Endothelial cell of umbilical vein (primary cell): ENCODE data around the gene AK9. TPM values are rescaled to one million over a fixed set of nuclear protein-coding genes. Genes with fewer than 3 reads are reported as not detected.

Experiments used
- BruUV-seq: library from RNA; stranded (reverse); fragments of 400-500 nt; replicated peaks from 2 replicates; lab custom pipeline; 2021; lab: Mats Ljungman, UMichigan
- CTCF ChIA-PET: fragments of 300-600, 350-600 bp; sonication (Branson Sonifier 250); formaldehyde crosslinking; loops from one replicate; lab custom pipeline; 2021; ENCODE audit warnings: antibody characterized with exemption, inconsistent platforms; lab: Charles Lee
- POLR2A ChIA-PET: fragments of 300-600, 350-600 bp; sonication (Branson Sonifier 250); formaldehyde crosslinking; loops from one replicate; lab custom pipeline; 2021; ENCODE audit warnings: antibody characterized with exemption, inconsistent platforms; lab: Charles Lee
- DNase-seq: peaks from one replicate; pipeline ENCODE4 v3.0.0-alpha.2; 2011; ENCODE audit warnings: low read depth, low spot score
- FAIRE-seq: peaks from 2 replicates; lab custom pipeline; 2011; peaks lifted over from hg19 to GRCh38; lab: Jason Lieb, UNC
- H2AFZ ChIP-seq: 2 replicates; pipeline ENCODE4 v1.6.0; 2012; ENCODE audit warnings: low read depth, low read length, control low read depth, inconsistent platforms
- H3K27ac ChIP-seq: 2 replicates; pipeline ENCODE4 v1.5.1; 2011; ENCODE audit warnings: low read depth, mild to moderate bottlenecking, control low read depth, low read length, moderate library complexity; ENCODE audit not compliant: insufficient read depth
- H3K27me3 ChIP-seq, 2 experiments: 2 replicates each; pipeline versions ENCODE4 v1.6.0 to v1.6.1; 2011; ENCODE audit warnings: low read length in 2 of 2, mixed read lengths in 1 of 2; ENCODE audit not compliant: control insufficient read depth in 2 of 2, insufficient read depth in 2 of 2
- H3K36me3 ChIP-seq, 2 experiments: 2 replicates in 1 of 2; 3 replicates in 1 of 2; pipeline ENCODE4 v1.5.1; 2011; ENCODE audit warnings: low read length in 2 of 2, mild to moderate bottlenecking in 1 of 2, moderate library complexity in 1 of 2; ENCODE audit not compliant: control insufficient read depth in 2 of 2, insufficient read depth in 2 of 2; ENCODE audit errors: extremely low read depth in 1 of 2
- H3K4me1 ChIP-seq: 3 replicates; pipeline ENCODE4 v1.5.1; 2011; ENCODE audit warnings: mild to moderate bottlenecking, low read length; ENCODE audit not compliant: control insufficient read depth, insufficient read depth; ENCODE audit errors: extremely low read depth
- H3K4me2 ChIP-seq: 2 replicates; pipeline ENCODE4 v1.6.1; 2011; ENCODE audit warnings: low read length, control low read depth, mixed read lengths; ENCODE audit not compliant: insufficient read depth
- H3K4me3 ChIP-seq, 3 experiments: fragments of 200-600 bp in 1 of 3; sonication (generic), shearing (Covaris generic) in 1 of 3; replicated peaks in 1 of 3; 2 replicates each; pipeline ENCODE4 v1.5.1; 2011 to 2016; ENCODE audit warnings: control low read depth in 3 of 3, low read length in 3 of 3, mild to moderate bottlenecking in 2 of 3, inconsistent platforms in 1 of 3, low read depth in 1 of 3, moderate library complexity in 1 of 3; ENCODE audit not compliant: insufficient read depth in 1 of 3
- H3K79me2 ChIP-seq: 2 replicates; pipeline ENCODE4 v1.6.0; 2012; ENCODE audit warnings: low read length, inconsistent platforms; ENCODE audit not compliant: control insufficient read depth, insufficient read depth
- H3K9ac ChIP-seq: replicated peaks from 2 replicates; pipeline ENCODE3; 2011; ENCODE audit warnings: low read length, control low read depth; ENCODE audit not compliant: insufficient read depth; ENCODE audit errors: extremely low read depth
- H3K9me1 ChIP-seq: replicated peaks from 3 replicates; pipeline ENCODE4 v1.6.0; 2011; ENCODE audit warnings: mild to moderate bottlenecking, low read length; ENCODE audit not compliant: control insufficient read depth, insufficient read depth; ENCODE audit errors: extremely low read depth
- H3K9me3 ChIP-seq: replicated peaks from 2 replicates; pipeline ENCODE4 v1.5.1; 2012; ENCODE audit warnings: low read length, inconsistent platforms; ENCODE audit not compliant: control insufficient read depth, insufficient read depth
- H4K20me1 ChIP-seq: replicated peaks from 2 replicates; pipeline ENCODE3; 2011; ENCODE audit warnings: mild to moderate bottlenecking, low read length; ENCODE audit not compliant: control insufficient read depth, insufficient read depth; ENCODE audit errors: extremely low read depth
- EZH2 ChIP-seq: IDR thresholded peaks from 2 replicates; pipeline ENCODE4 v1.6.1; 2012; ENCODE audit warnings: borderline replicate concordance, low read depth, mild to moderate bottlenecking, moderate library complexity, low read length, inconsistent platforms; ENCODE audit not compliant: severe bottlenecking
- FOS ChIP-seq: IDR thresholded peaks from 2 replicates; pipeline ENCODE4 v1.6.1; 2011; ENCODE audit warnings: mild to moderate bottlenecking, low read length, moderate library complexity, borderline replicate concordance; ENCODE audit not compliant: insufficient read depth
- GATA2 ChIP-seq: IDR thresholded peaks from 2 replicates; pipeline ENCODE4 v1.7.0; 2011; ENCODE audit warnings: low read depth, mild to moderate bottlenecking, moderate library complexity, mixed read lengths, low read length; ENCODE audit not compliant: insufficient read length, insufficient read depth
- MYC ChIP-seq: IDR thresholded peaks from one replicate; pipeline ENCODE4 v1.6.1; 2011; ENCODE audit warnings: mild to moderate bottlenecking, low read depth, low read length
- POLR2AphosphoS5 ChIP-seq: IDR thresholded peaks from 2 replicates; pipeline ENCODE4 v1.6.1; 2012; ENCODE audit warnings: low read depth, mild to moderate bottlenecking, control low read depth, low read length, moderate library complexity; ENCODE audit not compliant: insufficient read depth
- dilution Hi-C: fragments of 300-500 bp; cut with MboI; formaldehyde crosslinking; loops from one replicate; pipeline ENCODE4 v1.15.0; 2019; ENCODE audit warnings: low sequenced_read_pairs; ENCODE audit not compliant: extremely low pct_ligation_motif_present
- intact Hi-C: fragments of 100-400 bp; cut with micrococcal nuclease; formaldehyde crosslinking; loops from one replicate; pipeline ENCODE4 v1.10.0; 2022
- polyA plus RNA-seq, 4 experiments: library from polyadenylated mRNA; depleted of rRNA in 3 of 4; stranded (reverse) in 3 of 4; unstranded in 1 of 4; fragments of >200 nt; gene quantifications; 2 replicates each; pipeline versions ENCODE4 v1.2.1 to v1.2.3, GENCODE V29; 2011 to 2012; ENCODE audit warnings: missing spikeins in 1 of 4
- total RNA-seq: library from RNA; stranded (reverse); gene quantifications from 2 replicates; pipeline ENCODE4 v1.2.3, GENCODE V29; 2021
- TF ChIP-seq, protein P1 (sequence below): IDR thresholded peaks from 2 replicates; pipeline ENCODE4 v1.6.1; 2011; ENCODE audit not compliant: insufficient read depth, insufficient read length
- TF ChIP-seq, protein P2 (sequence below), 2 donors: IDR thresholded peaks; 1 replicate in 1 of 2; 2 replicates in 1 of 2; pipeline ENCODE4 v1.5.1; 2011; ENCODE audit warnings: low read length in 2 of 2, mild to moderate bottlenecking in 2 of 2, moderate library complexity in 2 of 2, control low read depth in 1 of 2, inconsistent platforms in 1 of 2, low read depth in 1 of 2; ENCODE audit not compliant: insufficient read depth in 1 of 2; ENCODE audit errors: extremely low read depth in 1 of 2

Gene AK9
- total and polyA plus RNA-seq, 2 donors (not counting 3 experiments of a cell fraction or from before 2014, with no cell fraction given) = 1.4 to 3.2 TPM

DNA sequence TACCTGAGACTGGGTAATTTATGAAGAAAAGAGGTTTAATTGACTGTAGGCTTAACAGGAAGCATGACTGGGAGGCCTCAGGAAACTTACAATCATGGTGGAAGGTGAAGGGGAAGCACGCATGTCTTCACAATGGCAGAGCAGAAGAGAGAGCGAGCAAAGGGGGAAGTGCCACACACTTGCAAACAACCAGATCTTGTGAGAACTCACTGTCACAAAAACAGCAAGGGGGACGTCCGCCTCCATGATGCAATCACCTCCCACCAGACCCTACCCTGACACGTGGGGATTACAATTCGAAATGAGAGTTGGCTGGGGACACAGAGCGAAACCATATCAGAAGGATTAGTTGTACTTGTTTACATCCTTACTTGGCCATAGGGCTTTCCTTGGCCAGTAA lies 49.8 kb upstream of the AK9 start:
- Histone ChIP-seq H3K27me3 (no peaks in the 10 kb centered on the region), H3K9me3 (no peaks in the 10 kb centered on the region), H3K4me1 (peaks cover 11% of the 10 kb centered on the region), H2AFZ (no peak overlapping the region), H3K4me3 (no peak overlapping the region), H3K79me2 (no peaks in the 10 kb centered on the region), H3K9ac (no peak overlapping the region), H4K20me1 (no peaks in the 10 kb centered on the region), H3K4me2 (no peak overlapping the region), H3K36me3 (peaks cover 0 to 2% of the 10 kb centered on the region in 2 experiments), H3K9me1 (no peaks in the 10 kb centered on the region), H3K27ac (no peak overlapping the region)
- FAIRE-seq (no peak), DNase-seq (no peak)
- no peak for TF ChIP-seq EZH2
- TF ChIP-seq POLR2AphosphoS5 = no peak
- TF ChIP-seq, protein P1, sequence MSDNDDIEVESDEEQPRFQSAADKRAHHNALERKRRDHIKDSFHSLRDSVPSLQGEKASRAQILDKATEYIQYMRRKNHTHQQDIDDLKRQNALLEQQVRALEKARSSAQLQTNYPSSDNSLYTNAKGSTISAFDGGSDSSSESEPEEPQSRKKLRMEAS = no peak
- dilution Hi-C loops = no loop called here
- ChIA-PET POLR2A (no interaction called here), CTCF (no interaction called here)
- intact Hi-C loops = no loop called here
- BruUV-seq = no TSS peak

DNA sequence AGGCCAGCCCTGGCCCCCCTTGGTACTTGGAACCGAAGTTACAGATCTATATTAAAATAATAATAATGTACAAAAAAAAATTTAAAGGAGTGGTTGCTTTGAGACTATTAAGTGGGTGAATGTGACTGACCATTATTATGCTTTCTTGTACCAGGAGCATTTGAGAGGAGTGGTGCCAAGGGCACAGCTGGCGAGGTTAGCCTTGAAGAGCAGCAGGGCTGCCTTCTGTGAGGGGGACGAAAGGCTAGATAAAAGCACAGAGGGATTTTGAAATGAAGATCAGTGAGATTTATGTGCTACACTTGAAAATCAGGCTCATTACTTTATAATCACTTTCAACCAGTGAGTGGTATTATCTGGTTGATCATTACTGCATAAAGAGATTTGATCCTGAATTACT lies 48.7 kb upstream of the AK9 start:
- Histone ChIP-seq H3K9me3 (no peaks in the 10 kb centered on the region), H4K20me1 (no peaks in the 10 kb centered on the region), H3K4me3 (no peak overlapping the region), H3K27ac (no peak overlapping the region), H3K4me2 (no peak overlapping the region), H3K36me3 (peaks cover 0 to 2% of the 10 kb centered on the region in 2 experiments), H3K4me1 (peaks cover 11% of the 10 kb centered on the region), H3K79me2 (no peaks in the 10 kb centered on the region), H3K9me1 (no peaks in the 10 kb centered on the region), H3K9ac (no peak overlapping the region), H3K27me3 (no peaks in the 10 kb centered on the region), H2AFZ (no peak overlapping the region)
- no peak for FAIRE-seq
- POLR2A ChIA-PET = no interaction called here
- TF ChIP-seq FOS = no peak
- no peak for TF ChIP-seq MYC
- TF ChIP-seq EZH2 = no peak
- TF ChIP-seq, protein P2, sequence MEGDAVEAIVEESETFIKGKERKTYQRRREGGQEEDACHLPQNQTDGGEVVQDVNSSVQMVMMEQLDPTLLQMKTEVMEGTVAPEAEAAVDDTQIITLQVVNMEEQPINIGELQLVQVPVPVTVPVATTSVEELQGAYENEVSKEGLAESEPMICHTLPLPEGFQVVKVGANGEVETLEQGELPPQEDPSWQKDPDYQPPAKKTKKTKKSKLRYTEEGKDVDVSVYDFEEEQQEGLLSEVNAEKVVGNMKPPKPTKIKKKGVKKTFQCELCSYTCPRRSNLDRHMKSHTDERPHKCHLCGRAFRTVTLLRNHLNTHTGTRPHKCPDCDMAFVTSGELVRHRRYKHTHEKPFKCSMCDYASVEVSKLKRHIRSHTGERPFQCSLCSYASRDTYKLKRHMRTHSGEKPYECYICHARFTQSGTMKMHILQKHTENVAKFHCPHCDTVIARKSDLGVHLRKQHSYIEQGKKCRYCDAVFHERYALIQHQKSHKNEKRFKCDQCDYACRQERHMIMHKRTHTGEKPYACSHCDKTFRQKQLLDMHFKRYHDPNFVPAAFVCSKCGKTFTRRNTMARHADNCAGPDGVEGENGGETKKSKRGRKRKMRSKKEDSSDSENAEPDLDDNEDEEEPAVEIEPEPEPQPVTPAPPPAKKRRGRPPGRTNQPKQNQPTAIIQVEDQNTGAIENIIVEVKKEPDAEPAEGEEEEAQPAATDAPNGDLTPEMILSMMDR (IDR thresholded peaks at IDR 0.05; ENCODE audit: extremely low read depth in 1 of 2, insufficient read depth in 1 of 2, low read depth in 1 of 2, low read length in 2 of 2) = no peak
- no peak for TF ChIP-seq GATA2
- TF ChIP-seq, protein P1 = no peak
- no TSS peak for BruUV-seq
- dilution Hi-C loops (no loop called here), intact Hi-C loops (no loop called here)
- DNase-seq = no peak
- CTCF ChIA-PET = interaction anchor here (2.2 kb wide), 1 partner anchor 300 kb away, joined by 6 read pairs; no protein-coding TSS in a partner anchor
